Ramos (cell line): ENCODE results near the gene ZNF750.

ENCODE experiments used
- in situ Hi-C: fragments of 300-500 bp; cut with MboI; formaldehyde crosslinking; loops from one replicate; pipeline ENCODE4 v1.14.3; 2022; ENCODE audit warnings: low sequenced_read_pairs; ENCODE audit not compliant: unreplicated experiment

The ZNF750 gene

GRCh38 chr17:82779541-82779940 lies 60.3 kb downstream of the ZNF750 start:
- in situ Hi-C loops, result no loop called here
